Measurements from ENCODE around the gene CRNN.

CRNN gene

GRCh38 chr1:152415454-152416227 is 1.6 kb upstream of the CRNN start:
- DNase-seq = no peak

- DNase-seq = no peak
Measured at GRCh38 chr1:152412756-152413155, 1.3 kb downstream of the CRNN start.

- DNase-seq = no peak
Measured at GRCh38 chr1:152411134-152411533, 2.9 kb downstream of the CRNN start.

- no peak for DNase-seq
Measured at GRCh38 chr1:152410599-152410998, 3.5 kb downstream of the CRNN start.

- no peak for DNase-seq
Measured at GRCh38 chr1:152410028-152410427, 4.0 kb downstream of the CRNN start.

- DNase-seq = no peak
Measured at GRCh38 chr1:152408664-152409063, 5.4 kb downstream of the CRNN start.

- peak; percentile 13 to 36 for DNase-seq
Measured at GRCh38 chr1:152398812-152399698, 15.0 kb downstream of the CRNN start.

GRCh38 chr1:152397474-152397873 is 16.6 kb downstream of the CRNN start:
- peak in 1 of 2 experiments; percentile 28 for DNase-seq

GRCh38 chr1:152394151-152394550 is 19.9 kb downstream of the CRNN start:
- DNase-seq = no peak

GRCh38 chr1:152392909-152393308 is 21.2 kb downstream of the CRNN start:
- no peak for DNase-seq

GRCh38 chr1:152388889-152389288 is 25.2 kb downstream of the CRNN start:
- no peak for DNase-seq

GRCh38 chr1:152386940-152387339 is 27.1 kb downstream of the CRNN start:
- DNase-seq = no peak

- DNase-seq = no peak
Measured at GRCh38 chr1:152380932-152381331, 33.1 kb downstream of the CRNN start.

- DNase-seq = no peak
Measured at GRCh38 chr1:152374451-152374850, 39.6 kb downstream of the CRNN start.

GRCh38 chr1:152372672-152373071 is 41.4 kb downstream of the CRNN start:
- DNase-seq = no peak

- DNase-seq = no peak
Measured at GRCh38 chr1:152367436-152367835, 46.6 kb downstream of the CRNN start.

- no peak for DNase-seq
Measured at GRCh38 chr1:152359906-152360305, 54.2 kb downstream of the CRNN start, which contains the start of gene FLG2. Gene FLG2 (minus strand): TSS chr1:152360006. CDS start chr1:152358884, 1,122 bp downstream.

Data from NCI-H526 (cell line).